Measurements from ENCODE around the gene TMEM135.
A peak's percentile ranks its signal among the peaks of the same experiment; 100 is the strongest.
"Not testable (repeated sequence)": the region's sequence is repeated elsewhere in the genome, so short reads cannot be mapped to it uniquely, and the experiment has no call there.

TMEM135 gene

DNA sequence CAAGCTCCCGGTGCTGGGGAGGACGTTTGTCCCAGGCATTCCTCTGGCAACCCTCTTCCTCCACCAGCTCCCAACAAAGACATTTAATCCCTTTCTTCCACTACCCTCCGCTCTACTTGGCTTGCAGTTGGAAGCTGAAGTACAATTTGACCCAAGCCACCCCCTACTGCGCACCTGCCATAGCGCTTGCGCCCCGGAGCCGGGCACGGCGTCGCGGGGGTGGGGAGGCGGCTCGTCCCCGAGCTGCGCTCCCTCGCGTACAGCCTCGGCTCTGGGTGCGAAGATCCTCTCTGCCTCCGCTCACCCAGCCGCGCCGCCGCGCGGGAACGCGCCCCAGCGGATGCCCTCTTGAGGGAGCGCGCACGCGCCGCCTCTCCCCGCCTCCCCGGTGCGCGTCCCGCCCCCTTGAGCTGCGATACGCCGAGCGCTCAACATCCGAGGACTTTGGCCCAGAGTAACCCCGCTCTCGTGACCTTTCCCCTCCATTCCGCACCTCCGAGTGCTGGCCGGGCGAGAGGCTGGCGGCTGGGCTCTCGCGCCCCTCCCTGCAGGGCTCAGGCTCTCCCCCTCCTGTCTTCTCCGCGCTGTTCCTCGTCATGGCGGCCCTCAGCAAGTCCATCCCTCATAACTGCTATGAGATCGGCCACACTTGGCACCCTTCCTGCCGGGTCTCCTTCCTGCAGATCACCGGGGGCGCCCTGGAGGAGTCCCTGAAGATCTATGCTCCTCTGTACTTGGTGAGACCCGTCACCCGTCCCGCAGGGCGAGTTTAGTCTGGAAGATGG, at the start of gene TMEM135:
TMEM135 (plus strand) TSS at position 485 of the 785 bp plus-strand sequence; CDS start at position 597, 112 bp downstream.
- peak; percentile 97 for DNase-seq

DNA sequence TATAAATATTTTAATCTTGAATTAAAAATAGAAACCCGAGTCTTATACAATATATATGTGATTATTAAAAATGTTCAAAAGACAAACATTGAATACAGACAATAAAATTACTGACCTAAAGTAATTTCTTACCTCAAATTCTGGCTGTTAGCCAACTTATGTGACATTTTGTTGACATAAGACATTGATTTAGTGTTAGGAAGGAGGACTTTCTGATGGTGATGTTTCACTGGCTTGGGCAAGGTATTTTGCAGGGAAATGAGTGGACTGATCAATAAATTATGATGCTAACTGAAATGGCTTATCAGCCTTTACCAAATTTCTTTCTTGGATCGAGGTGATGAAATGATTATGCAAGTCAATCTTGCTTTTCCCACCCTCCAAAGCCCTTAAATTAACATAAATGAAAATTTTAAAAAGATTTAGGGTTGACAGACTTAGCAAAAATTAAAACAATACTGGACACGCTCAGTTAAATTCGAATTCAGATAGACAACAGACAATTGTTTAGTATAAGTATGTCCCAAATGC, 49.3 kb upstream of the TMEM135 start:
- DNase-seq = no peak

DNA sequence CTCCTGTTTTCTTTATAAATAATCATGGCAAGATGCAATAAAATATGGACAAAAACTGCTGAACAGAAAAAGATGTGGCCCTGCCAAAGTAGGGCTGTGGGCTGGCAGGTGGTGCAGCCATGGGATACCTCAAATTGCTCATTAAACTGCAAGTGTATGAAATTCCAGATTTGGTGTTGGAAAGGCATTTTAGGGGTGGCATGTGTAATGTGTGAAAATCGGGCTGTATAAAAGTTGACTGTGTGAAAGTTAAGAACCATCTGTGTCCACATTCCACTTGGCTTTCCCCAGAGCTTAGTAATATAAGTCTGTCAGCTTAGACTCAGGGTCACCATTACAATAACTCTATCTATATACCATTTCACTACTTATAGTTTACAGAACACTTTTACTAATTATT, 47.7 kb upstream of the TMEM135 start:
- DNase-seq = no peak

DNA sequence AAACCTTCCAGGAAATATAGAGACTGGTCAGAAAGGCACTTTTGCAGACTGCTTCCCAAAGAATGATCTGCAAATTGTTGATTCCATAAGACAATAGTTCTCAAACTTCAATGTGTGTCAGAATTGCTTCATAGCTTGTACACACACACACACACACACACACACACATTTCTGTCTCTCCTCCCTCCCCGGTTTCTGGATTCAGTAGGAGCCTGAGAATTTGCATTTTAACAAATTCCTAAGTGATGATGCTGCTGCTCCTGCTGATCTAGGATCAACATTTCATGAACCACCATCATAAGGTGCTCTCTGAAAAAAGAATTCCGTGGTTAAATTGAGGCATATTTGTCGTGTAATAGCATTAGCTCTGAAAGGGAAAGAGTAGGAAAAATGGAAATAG, 47.2 kb upstream of the TMEM135 start:
- DNase-seq = no peak

DNA sequence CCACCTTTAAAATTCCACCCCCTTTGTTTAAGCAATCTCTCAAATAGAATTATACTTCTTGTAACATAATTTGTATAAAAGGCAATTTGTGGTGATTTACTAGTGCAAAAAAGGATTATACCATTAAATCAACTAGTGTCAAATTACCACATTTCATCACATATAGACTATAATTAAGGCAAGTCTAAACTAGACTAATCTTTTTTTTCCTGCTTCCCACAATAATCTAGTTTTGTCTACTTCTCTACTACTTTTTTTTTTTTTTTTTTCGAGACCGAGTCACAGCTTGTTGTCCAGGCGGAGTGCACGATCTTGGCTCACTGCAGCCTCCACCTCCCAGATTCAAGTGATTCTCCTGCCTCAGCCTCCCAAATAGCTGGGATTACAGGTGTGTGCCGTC, 46.4 kb upstream of the TMEM135 start:
- no peak for DNase-seq

DNA sequence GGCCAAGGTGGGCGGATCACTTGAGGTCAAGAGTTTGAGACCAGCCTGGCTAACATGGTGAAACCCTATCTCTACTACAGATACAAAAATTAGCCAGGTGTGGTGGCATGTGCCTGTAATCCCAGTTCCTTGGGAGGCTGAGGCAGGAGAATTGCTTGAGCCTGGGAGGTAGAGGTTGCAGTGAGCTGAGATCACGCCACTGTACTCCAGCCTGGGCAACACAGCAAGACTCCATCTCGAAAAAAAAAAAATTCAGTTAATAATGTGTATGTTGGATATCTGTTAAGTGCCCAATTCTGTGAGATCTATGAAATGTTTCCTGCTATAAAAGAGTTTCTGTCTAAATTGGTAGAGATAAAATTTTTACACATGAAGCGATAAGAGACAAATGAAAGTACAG, 45.4 kb upstream of the TMEM135 start:
- not testable (repeated sequence) for DNase-seq

DNA sequence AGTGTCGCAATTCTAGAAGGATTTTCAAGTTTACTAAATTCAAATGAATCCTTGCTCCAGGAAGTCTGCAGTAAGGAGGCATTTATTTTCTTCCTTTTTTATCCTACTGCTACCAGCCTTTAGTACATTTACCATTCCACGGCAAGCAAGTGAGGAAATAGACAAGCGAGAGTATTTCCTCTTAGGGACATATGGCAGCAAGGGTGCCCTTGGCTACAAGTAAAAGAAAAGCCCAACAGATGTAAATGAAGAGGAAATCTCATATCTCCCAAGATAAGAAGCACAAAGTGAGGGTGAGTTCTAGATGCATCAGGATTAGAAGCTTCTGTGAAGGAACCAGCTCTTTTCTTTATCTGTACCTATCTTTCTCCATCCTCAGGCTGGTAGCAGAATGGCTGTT, 44.7 kb upstream of the TMEM135 start:
- no peak for DNase-seq

DNA sequence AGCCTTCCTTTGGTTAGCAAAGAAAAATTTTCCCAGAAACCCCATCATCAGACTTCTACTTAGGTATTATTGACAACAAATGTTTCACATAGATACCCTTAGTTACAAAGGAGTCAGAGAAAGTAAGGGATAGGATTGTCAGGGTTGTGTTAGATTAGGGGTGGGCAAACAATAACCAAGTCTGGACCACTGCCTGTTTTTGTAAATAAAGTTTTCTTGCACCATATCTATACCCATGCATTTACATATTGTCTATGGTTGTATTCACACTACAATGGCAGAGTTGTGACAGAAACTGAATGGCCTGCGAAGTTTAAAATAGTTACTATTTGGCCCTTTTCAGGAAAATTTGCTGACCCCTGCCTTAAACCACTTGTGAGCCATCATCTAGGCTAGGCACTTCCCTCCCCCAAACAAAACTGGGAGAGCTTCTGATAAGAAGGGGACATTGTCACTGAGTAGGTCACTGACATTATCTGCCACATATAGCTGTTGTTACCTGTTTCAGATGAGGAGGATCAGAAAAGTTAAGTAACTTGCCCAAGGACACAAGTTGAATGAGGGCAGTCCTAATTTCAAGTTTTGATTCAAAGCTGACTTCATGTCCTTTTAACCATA, 40.7 kb upstream of the TMEM135 start:
- DNase-seq = no peak

DNA sequence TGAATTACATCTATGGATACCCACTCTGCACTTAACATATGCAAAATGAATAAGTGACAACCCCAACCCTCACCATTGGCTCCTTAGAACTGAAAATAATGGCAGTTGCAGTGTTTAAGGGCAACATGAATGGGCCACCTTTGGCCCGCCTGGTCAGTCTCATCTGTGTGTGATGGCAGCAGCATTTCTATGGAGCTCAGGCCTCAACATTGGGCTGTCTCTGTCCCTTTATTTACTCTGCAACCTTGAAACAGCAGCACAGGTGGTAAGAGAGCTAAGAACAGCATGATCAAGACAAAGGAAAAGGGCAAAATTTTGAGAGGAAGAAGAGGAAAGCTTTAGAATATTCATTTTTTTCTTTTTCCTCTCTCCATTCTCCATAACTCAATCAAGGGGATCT, 38.3 kb upstream of the TMEM135 start:
- no peak for DNase-seq

DNA sequence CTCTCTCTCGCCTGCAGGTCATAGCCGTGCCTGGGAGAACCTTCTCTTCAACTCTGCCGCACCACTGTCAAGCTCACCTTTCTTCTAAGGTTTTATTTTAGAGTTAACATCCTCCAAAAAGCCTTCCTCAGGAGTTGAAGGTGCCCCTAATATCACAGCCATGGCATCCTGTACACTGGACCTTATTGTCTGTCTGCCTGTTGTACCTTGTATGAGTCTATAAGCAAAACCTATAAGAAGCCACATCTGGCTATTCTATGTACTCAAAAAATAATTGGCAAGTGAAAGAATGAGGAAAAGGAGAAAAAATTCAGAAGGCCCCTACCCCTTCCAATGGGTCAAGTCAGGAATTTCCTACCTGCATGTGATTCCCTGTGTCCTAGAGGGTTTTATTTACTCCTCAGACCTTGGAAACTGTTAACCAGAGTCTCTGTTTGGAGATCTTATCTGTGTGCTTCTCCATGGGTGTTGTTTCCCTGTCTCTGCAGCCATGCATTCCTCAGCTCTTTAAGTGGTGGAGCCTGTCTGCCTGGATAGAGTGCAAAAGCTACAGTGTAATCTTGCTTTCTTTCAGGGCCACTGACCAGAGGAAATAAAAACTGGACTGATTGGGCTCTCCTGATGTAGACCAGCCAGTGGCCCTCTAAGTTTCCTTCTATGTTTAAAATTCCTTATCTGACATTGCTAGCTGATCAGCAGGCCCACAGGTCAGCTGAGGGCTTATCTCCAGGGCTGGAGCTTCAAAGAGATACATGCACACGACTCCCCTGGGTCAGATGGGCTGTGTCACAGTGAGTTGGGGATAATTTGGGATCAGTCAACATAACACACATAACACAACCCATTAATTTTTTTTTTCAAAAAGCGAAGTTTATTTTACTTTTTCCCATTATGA, 37.6 kb upstream of the TMEM135 start:
- DNase-seq = peak; percentile 61

DNA sequence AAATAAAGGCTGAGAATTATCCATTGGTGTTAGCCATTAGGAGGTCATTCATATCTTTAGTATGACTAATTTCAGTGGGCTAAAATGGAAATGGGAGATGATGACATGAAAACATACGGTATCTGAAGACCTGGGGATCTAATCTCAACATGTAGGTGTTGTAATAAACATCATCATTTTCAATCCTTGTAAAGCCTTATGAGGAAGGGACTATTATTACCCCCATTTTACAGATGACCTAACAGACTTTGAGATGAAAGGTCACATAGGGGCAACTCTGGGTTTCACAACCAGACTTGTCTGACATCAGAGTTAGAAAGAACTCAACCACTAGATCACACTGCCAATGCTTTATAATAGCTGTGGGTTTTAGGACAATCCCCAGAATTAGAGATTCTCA, 34.8 kb upstream of the TMEM135 start:
- no peak for DNase-seq

DNA sequence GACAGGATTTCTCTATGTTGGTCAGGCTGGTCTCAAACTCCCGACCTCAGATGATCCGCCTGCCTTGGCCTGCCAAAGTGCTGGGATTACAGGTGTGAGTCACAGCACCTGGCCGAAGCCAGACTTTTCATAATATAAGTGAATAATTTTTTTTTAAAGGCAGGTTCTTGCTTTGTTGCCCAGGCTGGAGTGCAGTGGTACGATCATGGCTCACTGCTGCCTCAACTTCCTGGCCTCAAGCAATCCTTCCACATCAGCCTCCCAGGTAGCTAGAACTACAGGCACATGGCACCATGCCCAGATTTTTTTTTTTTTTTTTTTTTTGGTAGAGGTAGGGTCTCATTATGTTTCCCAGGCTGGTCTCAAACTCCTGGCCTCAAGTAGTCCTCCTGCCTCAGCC, 33.5 kb upstream of the TMEM135 start:
- DNase-seq = not testable (repeated sequence)

DNA sequence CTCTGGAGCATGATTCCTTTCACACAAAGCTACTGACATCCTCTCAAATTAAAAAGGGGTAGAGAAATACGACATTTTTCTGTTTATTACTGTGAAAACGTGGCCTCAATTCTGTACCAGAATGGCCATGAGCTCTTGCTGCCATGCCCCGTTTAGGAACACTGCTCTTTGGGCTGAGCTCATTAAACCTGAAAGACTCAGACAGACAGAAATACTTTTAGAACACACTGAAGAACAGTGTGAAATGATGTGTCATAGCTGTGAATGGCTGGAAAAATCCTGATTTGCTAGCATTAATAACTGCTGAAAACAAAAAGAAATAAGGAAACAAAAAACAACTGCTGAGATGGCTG, 32.2 kb upstream of the TMEM135 start:
- no peak for DNase-seq

DNA sequence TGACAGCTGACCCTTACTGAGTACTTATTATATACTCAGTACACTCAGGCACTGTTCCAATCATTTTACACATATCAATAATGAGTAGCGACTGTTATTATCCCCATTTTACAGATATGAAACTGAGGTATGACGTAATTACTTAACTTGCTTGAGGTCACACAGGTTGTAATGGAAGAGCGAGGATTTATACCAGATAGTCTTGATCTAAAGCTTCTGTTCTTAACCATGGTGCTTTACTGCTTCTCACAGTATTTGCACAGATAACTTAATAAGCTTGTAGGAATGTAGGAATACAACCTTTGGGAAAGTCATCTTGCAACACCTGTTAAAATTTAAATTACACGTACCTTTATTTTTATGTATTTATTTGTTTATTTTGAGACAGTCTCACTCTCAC, 31.7 kb upstream of the TMEM135 start:
- DNase-seq = no peak

DNA sequence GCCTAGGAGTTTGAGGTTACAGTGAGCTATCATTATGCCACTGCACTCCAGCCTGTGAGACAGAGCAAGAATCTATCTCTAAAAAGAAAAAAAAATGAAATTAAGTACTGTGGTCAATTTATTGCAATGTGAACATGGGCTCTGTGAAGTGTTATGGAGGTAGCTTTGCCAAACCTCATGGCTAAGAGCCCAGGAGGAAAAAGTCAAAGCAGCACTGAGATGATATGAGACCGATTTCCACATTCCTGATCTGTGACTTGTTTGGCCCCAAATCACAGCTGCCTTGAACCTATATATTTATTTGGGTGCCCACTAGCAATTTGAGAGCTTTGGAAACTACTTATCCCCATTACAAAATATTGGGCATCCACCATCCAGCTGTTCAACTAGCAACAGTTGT, 29.8 kb upstream of the TMEM135 start:
- no peak for DNase-seq

DNA sequence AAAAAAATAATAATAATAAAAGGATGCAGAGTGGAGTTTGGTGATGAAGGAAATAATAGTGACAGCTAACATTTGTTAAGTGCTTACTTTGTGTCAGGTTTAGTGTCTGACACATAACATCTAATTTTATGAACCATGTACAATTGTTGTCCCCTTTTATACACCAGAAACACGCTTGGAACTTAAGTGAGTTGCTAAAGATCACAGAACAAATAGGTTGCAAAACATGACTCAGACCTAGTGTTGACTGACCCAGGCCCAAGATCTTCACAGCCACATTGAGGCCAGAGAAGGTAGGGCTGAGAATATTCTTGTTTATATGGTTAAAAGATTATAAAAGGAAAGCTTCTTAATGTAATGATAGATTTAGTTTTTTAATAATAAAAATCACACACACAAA, 25.6 kb upstream of the TMEM135 start:
- DNase-seq = no peak

DNA sequence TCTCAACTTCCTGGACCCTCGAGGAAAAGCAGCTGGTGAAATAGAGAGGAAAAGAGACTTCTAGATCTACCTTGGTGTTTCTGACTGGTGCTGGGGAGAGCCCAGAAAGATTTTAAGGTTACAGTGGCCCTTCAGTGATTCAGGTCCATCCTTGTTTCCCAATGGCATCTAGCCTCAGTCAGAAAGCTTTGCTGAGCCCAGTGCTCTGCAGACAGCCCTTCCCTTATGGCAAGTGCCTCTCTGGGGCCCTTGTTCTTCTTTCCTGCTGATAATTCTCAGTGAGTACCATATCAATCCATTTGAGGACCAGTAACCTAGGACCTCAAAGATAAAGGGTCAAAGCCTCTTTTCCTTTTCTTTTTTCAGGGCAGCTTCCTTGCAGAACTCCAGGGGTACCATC, 25.1 kb upstream of the TMEM135 start:
- DNase-seq = no peak

DNA sequence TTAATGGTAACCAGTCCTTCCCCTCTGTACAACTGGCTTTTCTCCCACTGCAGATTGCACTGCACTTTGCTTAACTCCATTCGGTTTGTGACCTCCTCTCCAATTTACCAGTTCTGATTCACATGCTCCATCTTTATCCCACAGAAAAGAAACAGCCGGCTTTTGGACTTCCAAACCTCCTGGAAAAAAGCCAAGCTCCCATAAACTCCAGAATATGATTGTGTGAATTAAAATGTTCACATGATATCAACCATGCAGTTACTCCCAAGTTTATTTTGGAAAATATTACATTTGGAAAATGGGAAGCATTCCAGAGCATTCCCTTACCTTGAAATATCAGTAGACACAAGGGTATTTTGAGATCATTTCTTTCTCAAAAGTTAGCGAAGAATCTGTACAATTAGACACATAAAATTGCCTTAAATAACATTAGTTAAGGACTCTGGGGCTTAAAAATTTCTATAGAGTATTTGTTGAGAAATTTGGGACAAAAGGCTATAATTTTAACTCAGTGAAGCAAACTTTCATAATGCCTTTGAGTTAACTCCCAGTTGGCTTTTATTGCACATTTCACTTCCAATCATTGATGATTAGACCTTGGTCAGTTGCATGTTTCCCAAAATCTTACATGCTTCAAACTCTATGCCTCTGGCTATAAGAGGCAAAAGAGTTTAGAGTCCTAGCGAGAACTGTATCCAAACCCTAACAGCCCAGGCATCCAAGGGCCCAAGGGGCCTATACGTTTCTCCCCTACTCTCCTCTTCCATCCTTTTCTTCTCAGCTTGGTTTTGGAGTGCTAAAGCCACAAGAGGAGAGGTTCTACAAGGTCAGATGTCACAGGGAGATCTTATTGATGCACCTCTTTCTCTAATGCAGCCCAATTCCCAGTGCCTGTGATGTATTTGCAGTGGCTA, 23.6 kb upstream of the TMEM135 start:
- DNase-seq = no peak

DNA sequence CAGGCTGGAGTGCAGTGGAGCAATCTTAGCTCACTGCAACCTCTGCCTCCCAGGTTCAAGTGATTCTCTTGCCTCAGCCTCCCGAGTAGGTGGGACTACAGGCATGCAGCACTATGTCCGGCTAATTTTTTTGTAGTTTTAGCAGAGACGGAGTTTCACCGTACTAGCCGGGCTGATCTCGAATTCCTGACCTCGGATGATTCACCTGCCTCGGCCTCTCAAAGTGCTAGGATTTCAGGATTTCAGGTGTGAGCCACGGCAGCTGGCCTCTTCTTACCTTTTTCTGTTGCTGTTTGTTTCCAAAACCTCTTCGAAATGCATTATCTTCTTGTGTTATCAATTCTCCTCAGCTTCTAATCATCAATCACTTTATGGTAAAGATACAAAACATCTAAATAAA, 22.1 kb upstream of the TMEM135 start:
- DNase-seq = no peak

DNA sequence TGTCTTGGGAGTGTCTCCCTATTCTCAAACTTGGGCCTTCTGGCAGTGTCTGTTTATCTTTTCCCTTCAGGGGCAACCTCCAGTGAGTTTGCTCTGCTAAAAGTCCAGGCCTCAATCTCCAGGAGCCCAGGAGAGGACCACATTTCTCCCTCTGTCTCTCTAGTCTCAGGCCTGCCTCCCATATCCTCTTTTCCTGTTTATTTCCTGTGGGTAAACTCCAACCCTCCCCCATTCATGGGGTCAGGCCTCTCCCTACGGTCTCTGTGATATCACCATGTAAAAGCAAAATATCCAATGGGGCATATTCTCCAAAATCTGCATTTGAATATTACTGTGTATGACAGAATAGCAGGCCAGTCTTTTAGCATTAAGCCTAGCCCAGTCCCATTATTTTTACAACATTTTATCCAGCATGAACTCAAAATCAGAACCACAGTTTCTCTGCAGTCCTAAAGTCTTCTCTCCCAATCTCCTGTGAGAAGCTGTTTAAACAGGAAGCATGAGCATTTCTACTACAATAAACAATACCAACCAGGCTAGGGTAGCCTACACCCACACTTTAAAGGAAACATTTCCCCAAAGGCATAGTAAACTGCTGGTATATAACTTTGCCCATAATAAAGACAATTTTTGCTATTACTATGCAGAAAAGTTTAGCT, 18.0 kb upstream of the TMEM135 start:
- DNase-seq = no peak

DNA sequence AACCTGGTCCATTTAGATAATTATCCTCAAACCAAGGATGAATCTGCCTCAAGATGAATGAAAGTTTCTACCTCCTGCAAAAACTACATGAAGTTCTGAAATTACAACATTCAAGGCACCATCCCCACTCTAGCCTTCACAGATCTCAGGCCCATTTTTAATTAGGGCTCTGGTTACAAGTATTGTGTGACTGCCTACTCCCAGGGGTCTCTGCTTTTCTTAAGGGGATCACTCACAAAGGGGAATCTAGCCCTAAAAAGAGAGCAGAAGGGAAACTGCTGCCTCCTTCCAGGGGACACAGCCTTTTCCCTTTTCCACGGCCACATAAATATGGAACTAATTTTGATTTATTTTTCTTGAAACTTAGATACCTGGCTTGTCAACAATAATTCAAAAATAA, 17.4 kb upstream of the TMEM135 start:
- no peak for DNase-seq

Measured in hematopoietic multipotent progenitor cell treated with erythropoietin and hydrocortisone succinate and interleukin-3 and kit ligand, for 4 days (in vitro differentiated cells).